Fibroblast of peridontal ligament (primary cell): ENCODE measurements around the gene ADGRD1.
"Not testable (repeated sequence)": the region's sequence is repeated elsewhere in the genome, so short reads cannot be mapped to it uniquely, and the experiment has no call there.

Experiments
- DNase-seq: peaks from one replicate; pipeline ENCODE4 v3.0.0-alpha.2; 2010; ENCODE audit errors: extremely low read depth

Gene ADGRD1

GRCh38 chr12:130937546-130937945, 16.2 kb upstream of the ADGRD1 start:
- DNase-seq = not testable (repeated sequence)

- no peak for DNase-seq
Observed at GRCh38 chr12:130938186-130938585, 15.5 kb upstream of the ADGRD1 start.

- DNase-seq = no peak
Observed at GRCh38 chr12:130944878-130945277, 8.8 kb upstream of the ADGRD1 start.

GRCh38 chr12:130945786-130946492, 7.8 kb upstream of the ADGRD1 start:
- no peak for DNase-seq

- no peak for DNase-seq
Observed at GRCh38 chr12:130947028-130947613, 6.6 kb upstream of the ADGRD1 start.

GRCh38 chr12:130948136-130948535, 5.6 kb upstream of the ADGRD1 start:
- DNase-seq = no peak

GRCh38 chr12:130948751-130949150, 5.0 kb upstream of the ADGRD1 start:
- no peak for DNase-seq

GRCh38 chr12:130949806-130950205, 3.9 kb upstream of the ADGRD1 start:
- no peak for DNase-seq

- no peak for DNase-seq
Observed at GRCh38 chr12:130951636-130952035, 2.1 kb upstream of the ADGRD1 start.

GRCh38 chr12:130952171-130952954, 1.3 kb upstream of the ADGRD1 start:
- no peak for DNase-seq

- no peak for DNase-seq
Observed at GRCh38 chr12:130954544-130954831, 781 bp downstream of the ADGRD1 start.

GRCh38 chr12:130955238-130955816, 1.6 kb downstream of the ADGRD1 start:
- no peak for DNase-seq

- no peak for DNase-seq
Observed at GRCh38 chr12:130956009-130956408, 2.3 kb downstream of the ADGRD1 start.

- no peak for DNase-seq
Observed at GRCh38 chr12:130956456-130957303, 3.0 kb downstream of the ADGRD1 start.

GRCh38 chr12:130957304-130957621, 3.6 kb downstream of the ADGRD1 start:
- no peak for DNase-seq

GRCh38 chr12:130958557-130959140, 4.9 kb downstream of the ADGRD1 start:
- no peak for DNase-seq

- DNase-seq = no peak
Observed at GRCh38 chr12:130959632-130960031, 5.9 kb downstream of the ADGRD1 start.

GRCh38 chr12:130960058-130960457, 6.4 kb downstream of the ADGRD1 start:
- DNase-seq = no peak

- no peak for DNase-seq
Observed at GRCh38 chr12:130960787-130961186, 7.1 kb downstream of the ADGRD1 start.

GRCh38 chr12:130961921-130962451, 8.3 kb downstream of the ADGRD1 start:
- no peak for DNase-seq

- DNase-seq = no peak
Observed at GRCh38 chr12:130965214-130965613, 11.5 kb downstream of the ADGRD1 start.
